HepG2 (cell line): Measurements from ENCODE around the gene TNFSF12. TPM values are rescaled to one million over a fixed set of nuclear protein-coding genes. Genes with fewer than 3 reads are reported as not detected.

ENCODE experiments used
- CC2D1A ChIP-seq: sonication (generic); formaldehyde crosslinking; IDR thresholded peaks from 2 replicates; pipeline ENCODE4 v1.8.1; 2023; ENCODE audit warnings: mild to moderate bottlenecking, missing genetic modification reagents
- DMTF1 ChIP-seq: sonication (generic); formaldehyde crosslinking; IDR thresholded peaks from 2 replicates; pipeline ENCODE4 v1.4.0; 2020; ENCODE audit warnings: mild to moderate bottlenecking, missing genetic modification reagents
- HMGXB3 ChIP-seq: sonication (generic); formaldehyde crosslinking; IDR thresholded peaks from 2 replicates; pipeline ENCODE4 v1.4.0; 2020; ENCODE audit warnings: missing genetic modification reagents, borderline replicate concordance
- HNF4G ChIP-seq, 2 experiments: sonication (generic) in 1 of 2; formaldehyde crosslinking in 1 of 2; IDR thresholded peaks; 2 replicates each; pipeline versions ENCODE4 v1.4.0 to v1.6.1; 2011 to 2020; ENCODE audit warnings: borderline replicate concordance in 2 of 2, low read depth in 2 of 2, mild to moderate bottlenecking in 2 of 2, low read length in 1 of 2, missing genetic modification reagents in 1 of 2, moderate library complexity in 1 of 2
- KLF9 ChIP-seq: IDR thresholded peaks from 2 replicates; pipeline ENCODE4 v1.6.1; 2016; ENCODE audit warnings: low read depth
- MAX ChIP-seq: IDR thresholded peaks from 2 replicates; pipeline ENCODE4 v1.6.1; 2012; ENCODE audit warnings: inconsistent platforms
- RARA ChIP-seq: IDR thresholded peaks from 2 replicates; pipeline ENCODE4 v1.6.1; 2016; ENCODE audit warnings: missing genetic modification reagents, missing compliant biosample characterization
- RBFOX2 ChIP-seq: fragments of 200-400 bp; formaldehyde crosslinking; IDR thresholded peaks from 2 replicates; pipeline ENCODE4 v1.6.1; 2017; ENCODE audit warnings: low read depth, mild to moderate bottlenecking, low read length
- SOX13 ChIP-seq, 3 experiments: fragments of 450-650 bp in 1 of 3; sonication (generic) in 1 of 3; formaldehyde crosslinking in 1 of 3; IDR thresholded peaks in 2 of 3; conservative IDR thresholded peaks in 1 of 3; 2 replicates each; pipeline versions ENCODE4 v1.5.0 to v1.6.1; 2016 to 2020; ENCODE audit warnings: antibody characterized with exemption in 1 of 3, mild to moderate bottlenecking in 1 of 3, missing compliant biosample characterization in 1 of 3, missing genetic modification reagents in 1 of 3, moderate library complexity in 1 of 3
- SUZ12 ChIP-seq: fragments of 150-350 bp; IDR thresholded peaks from 2 replicates; pipeline ENCODE4 v1.6.1; 2014; ENCODE audit warnings: low read depth, low read length
- ZHX1 ChIP-seq: sonication (generic); formaldehyde crosslinking; IDR thresholded peaks from 2 replicates; pipeline ENCODE4 v1.8.1; 2022; ENCODE audit warnings: low read depth, mild to moderate bottlenecking, missing genetic modification reagents
- ZNF350 ChIP-seq: sonication (generic); formaldehyde crosslinking; IDR thresholded peaks from 2 replicates; pipeline ENCODE4 v1.4.0; 2020; ENCODE audit warnings: mild to moderate bottlenecking, low read depth, missing genetic modification reagents, borderline replicate concordance
- ZNF501 ChIP-seq: sonication (generic); formaldehyde crosslinking; IDR thresholded peaks from 2 replicates; pipeline ENCODE4 v1.5.1; 2020; ENCODE audit warnings: mild to moderate bottlenecking, moderate library complexity, missing genetic modification reagents
- ZNF788 ChIP-seq: sonication (generic); formaldehyde crosslinking; IDR thresholded peaks from 2 replicates; pipeline ENCODE4 v1.5.0; 2020; ENCODE audit warnings: mild to moderate bottlenecking, missing genetic modification reagents, borderline replicate concordance
- polyA plus RNA-seq, 8 experiments: library from polyadenylated mRNA; depleted of rRNA in 3 of 8; stranded (reverse) in 7 of 8; unstranded in 1 of 8; fragments of >200 nt; fragmentation: Illumina TruSeq in 4 of 8; extraction: Trizol in 4 of 8; gene quantifications; 2 replicates each; pipeline versions ENCODE4 v1.2.1 to v1.2.3, GENCODE V29; 2011 to 2016; ENCODE audit warnings: low read depth in 4 of 8, missing spikeins in 1 of 8, mixed read lengths in 1 of 8; ENCODE audit not compliant: insufficient read depth in 1 of 8
- total RNA-seq, 5 experiments: library from RNA; depleted of rRNA; stranded (reverse); fragments of >200 nt; fragmentation: Illumina TruSeq; extraction: Trizol; gene quantifications; 2 replicates each; pipeline ENCODE4 v1.2.3, GENCODE V29; 2016; ENCODE audit warnings: low read depth in 1 of 5
- TF ChIP-seq, protein P1 (sequence below): sonication (generic); formaldehyde crosslinking; IDR thresholded peaks from 2 replicates; pipeline ENCODE4 v1.4.0; 2020; ENCODE audit warnings: missing genetic modification reagents

Gene TNFSF12
- total and polyA plus RNA-seq, 2 of the 13 experiments (the other 11 are each of a cell fraction or from before 2014, with no cell fraction given) = 0.93 to 7.2 TPM

GRCh38 chr17:7548585-7549400 lies at the start of gene TNFSF12 (continued):
- TF ChIP-seq DMTF1 (CRISPR knock-in tag) (no peak), SOX13 (IDR thresholded peaks at IDR 0.05) (no peak), SOX13 (CRISPR knock-in tag; conservative IDR thresholded peaks at IDR 0.05 in 1 of 2, IDR thresholded peaks at IDR 0.05 in 1 of 2) (no peak), RBFOX2 (peak; percentile 54), KLF9 (CRISPR knock-in tag) (no peak), ZNF788 (no peak), HNF4G (IDR thresholded peaks at IDR 0.05; ENCODE audit: borderline replicate concordance, low read depth, low read length) (no peak), HNF4G (CRISPR knock-in tag; IDR thresholded peaks at IDR 0.05; ENCODE audit: borderline replicate concordance, low read depth) (no peak), SUZ12 (no peak), CC2D1A (no peak), MAX (peak; percentile 50; the same call in 1 of the 2 replicates), RARA (no peak), ZNF501 (0 out of 2 replicates have a peak, but pooled peaks have one; percentile 15), HMGXB3 (CRISPR knock-in tag) (no peak), ZHX1 (CRISPR knock-in tag) (0 out of 2 replicates have a peak, but pooled peaks have one; percentile 5), ZNF350 (no peak)
- TF ChIP-seq, protein P1, sequence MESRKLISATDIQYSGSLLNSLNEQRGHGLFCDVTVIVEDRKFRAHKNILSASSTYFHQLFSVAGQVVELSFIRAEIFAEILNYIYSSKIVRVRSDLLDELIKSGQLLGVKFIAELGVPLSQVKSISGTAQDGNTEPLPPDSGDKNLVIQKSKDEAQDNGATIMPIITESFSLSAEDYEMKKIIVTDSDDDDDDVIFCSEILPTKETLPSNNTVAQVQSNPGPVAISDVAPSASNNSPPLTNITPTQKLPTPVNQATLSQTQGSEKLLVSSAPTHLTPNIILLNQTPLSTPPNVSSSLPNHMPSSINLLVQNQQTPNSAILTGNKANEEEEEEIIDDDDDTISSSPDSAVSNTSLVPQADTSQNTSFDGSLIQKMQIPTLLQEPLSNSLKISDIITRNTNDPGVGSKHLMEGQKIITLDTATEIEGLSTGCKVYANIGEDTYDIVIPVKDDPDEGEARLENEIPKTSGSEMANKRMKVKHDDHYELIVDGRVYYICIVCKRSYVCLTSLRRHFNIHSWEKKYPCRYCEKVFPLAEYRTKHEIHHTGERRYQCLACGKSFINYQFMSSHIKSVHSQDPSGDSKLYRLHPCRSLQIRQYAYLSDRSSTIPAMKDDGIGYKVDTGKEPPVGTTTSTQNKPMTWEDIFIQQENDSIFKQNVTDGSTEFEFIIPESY (CRISPR knock-in tag) = peak; percentile 63; the same call in 1 of the 2 replicates
